ENCODE data around the gene SPATA24. TPM values are rescaled to one million over a fixed set of nuclear protein-coding genes. Genes with fewer than 3 reads are reported as not detected.

The SPATA24 gene
- total and polyA plus RNA-seq, 2 of the 8 experiments (the other 6 are each of a cell fraction or from before 2014, with no cell fraction given) = 5.8 to 9.4 TPM

DNA sequence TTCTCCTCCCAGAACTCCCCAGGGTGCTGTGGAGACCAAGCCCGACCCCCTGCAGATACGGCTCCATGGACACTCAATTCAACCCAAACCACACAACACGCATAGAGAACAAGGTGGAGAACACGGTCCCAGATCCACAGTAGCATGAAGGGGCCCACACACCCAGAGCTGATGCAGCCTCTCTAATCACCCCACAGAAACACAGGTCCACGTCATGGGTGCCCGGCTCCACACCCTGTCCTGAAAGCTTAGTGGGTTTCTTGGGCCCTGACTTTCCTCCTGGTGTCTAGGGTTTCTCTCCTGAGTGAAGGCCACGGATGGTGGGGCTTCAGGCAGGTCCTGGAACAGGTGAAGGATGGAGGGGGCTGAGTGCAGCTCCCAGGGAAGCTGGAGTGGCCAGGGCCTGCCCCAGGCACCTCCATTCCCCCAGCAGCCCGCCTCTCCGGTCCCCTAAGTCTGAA is 19.3 kb downstream of the SPATA24 start:
- Histone ChIP-seq H4K5ac (ENCODE audit: insufficient read length, low read depth, low read length) (no peak overlapping the region), H2BK12ac (ENCODE audit: low read depth, low read length) (no peak overlapping the region), H3K4me1 (replicated peaks in 1 of 4; ENCODE audit: control insufficient read depth in 3 of 4, insufficient read depth in 4 of 4, low read length in 3 of 4) (peaks cover 3 to 12% (median 10%) of the 10 kb centered on the region in 4 experiments), H3K4ac (replicated peaks; ENCODE audit: insufficient read length, low read depth, low read length) (no peak overlapping the region), H3K27ac (ENCODE audit: low read depth, low read length) (no peak overlapping the region), H3K23ac (ENCODE audit: insufficient read length) (no peak overlapping the region), H3K9ac (replicated peaks in 1 of 4; ENCODE audit: extremely low read depth in 1 of 4, low read depth in 3 of 4, low read length in 3 of 4) (no peak overlapping the region), H3K27me3 (replicated peaks in 1 of 4; ENCODE audit: control insufficient read depth in 3 of 4, extremely low read depth in 1 of 4, insufficient read depth in 3 of 4, low read length in 3 of 4) (no peaks in the 10 kb centered on the region), H3K14ac (ENCODE audit: insufficient read length) (no peak overlapping the region), H3K18ac (ENCODE audit: extremely low read depth, low read length) (no peak overlapping the region), H2BK15ac (ENCODE audit: low read length) (no peak overlapping the region), H3K23me2 (ENCODE audit: low read depth, low read length) (no peaks in the 10 kb centered on the region), H3K79me1 (ENCODE audit: low read depth, low read length) (no peaks in the 10 kb centered on the region; the same call in 1 of the 2 replicates), H2AK5ac (ENCODE audit: low read depth, low read length) (no peak overlapping the region), H2BK5ac (ENCODE audit: low read depth, low read length) (no peak overlapping the region), H4K91ac (replicated peaks; ENCODE audit: insufficient read length, low read length) (no peak overlapping the region), H3K4me2 (ENCODE audit: insufficient read depth in 1 of 2, low read depth in 2 of 2, low read length in 2 of 2) (no peak overlapping the region), H3K56ac (replicated peaks; ENCODE audit: insufficient read length, low read depth, low read length) (no peak overlapping the region), H3K36me3 (ENCODE audit: control insufficient read depth in 2 of 4, insufficient read depth in 4 of 4, low read length in 3 of 4) (no peaks in the 10 kb centered on the region), H4K20me1 (replicated peaks in 1 of 2; ENCODE audit: control insufficient read depth in 1 of 2, insufficient read depth in 2 of 2, low read length in 2 of 2) (peaks cover 0 to 2% of the 10 kb centered on the region in 2 experiments), H2BK20ac (ENCODE audit: low read length) (no peak overlapping the region), H2AFZ (ENCODE audit: low read length) (no peak overlapping the region), H2BK120ac (replicated peaks; ENCODE audit: low read depth, low read length) (no peak overlapping the region), H3K4me3 (ENCODE audit: extremely low read depth in 1 of 4, insufficient read depth in 2 of 4, low read depth in 3 of 4, low read length in 4 of 4) (no peak overlapping the region), H3K79me2 (ENCODE audit: control insufficient read depth in 1 of 2, insufficient read depth in 2 of 2, low read length in 2 of 2) (no peaks in the 10 kb centered on the region), H4K8ac (ENCODE audit: extremely low read depth, insufficient read depth, low read length) (no peak overlapping the region), H3K9me3 (ENCODE audit: insufficient read depth in 2 of 2, low read depth in 1 of 2, low read length in 1 of 2) (no peaks in the 10 kb centered on the region)
- no peak for DNase-seq (ENCODE audit: low read depth in 1 of 2, low spot score in 2 of 2)
- ChIA-PET CTCF (ENCODE audit: partially characterized antibody) (interaction anchor here (1.2 kb wide), 1 partner anchor 251 kb away, joined by 3 read pairs; no protein-coding TSS in a partner anchor), POLR2A (ENCODE audit: partially characterized antibody) (interaction anchor here (0.6 to 1.1 kb wide), 2 partner anchors 8 to 43 kb away, joined by 3 read pairs; partner anchors contain the start of gene PAIP2)
- no peak for FAIRE-seq
- WGBS, 2 experiments (ENCODE audit: extremely low coverage in 1 of 2, insufficient coverage in 1 of 2, insufficient read length in 1 of 2, insufficient replicate concordance in 2 of 2, low coverage in 1 of 2, low lambda C conversion rate in 2 of 2, missing lambda C conversion rate in 1 of 2) = 85% methylated on average over 9 of the region's 9 CpGs; no CpG with 5 or more reads in 1 of the 2 experiments
- TF ChIP-seq, protein P1, sequence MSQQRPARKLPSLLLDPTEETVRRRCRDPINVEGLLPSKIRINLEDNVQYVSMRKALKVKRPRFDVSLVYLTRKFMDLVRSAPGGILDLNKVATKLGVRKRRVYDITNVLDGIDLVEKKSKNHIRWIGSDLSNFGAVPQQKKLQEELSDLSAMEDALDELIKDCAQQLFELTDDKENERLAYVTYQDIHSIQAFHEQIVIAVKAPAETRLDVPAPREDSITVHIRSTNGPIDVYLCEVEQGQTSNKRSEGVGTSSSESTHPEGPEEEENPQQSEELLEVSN (IDR thresholded peaks at IDR 0.05) = no peak
- TF ChIP-seq GTF2F1 (IDR thresholded peaks at IDR 0.05; ENCODE audit: borderline replicate concordance, low read depth, low read length) (no peak), ASH2L (IDR thresholded peaks at IDR 0.05; ENCODE audit: low read length) (no peak), RXRA (IDR thresholded peaks at IDR 0.05; ENCODE audit: insufficient read depth, low read depth, low read length) (no peak), CEBPB (IDR thresholded peaks at IDR 0.05; ENCODE audit: low read depth, low read length) (no peak)
- TF ChIP-seq, protein P2, sequence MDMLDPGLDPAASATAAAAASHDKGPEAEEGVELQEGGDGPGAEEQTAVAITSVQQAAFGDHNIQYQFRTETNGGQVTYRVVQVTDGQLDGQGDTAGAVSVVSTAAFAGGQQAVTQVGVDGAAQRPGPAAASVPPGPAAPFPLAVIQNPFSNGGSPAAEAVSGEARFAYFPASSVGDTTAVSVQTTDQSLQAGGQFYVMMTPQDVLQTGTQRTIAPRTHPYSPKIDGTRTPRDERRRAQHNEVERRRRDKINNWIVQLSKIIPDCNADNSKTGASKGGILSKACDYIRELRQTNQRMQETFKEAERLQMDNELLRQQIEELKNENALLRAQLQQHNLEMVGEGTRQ (IDR thresholded peaks at IDR 0.05; ENCODE audit: low read length) = no peak

Measured in H1 (cell line).